Loucy (cell line): ENCODE measurements around the gene URGCP.

Experiments used
- H2AFZ ChIP-seq: fragments of 200-600 bp; sonication (generic); 2 replicates; pipeline ENCODE4 v1.6.0; 2016; ENCODE audit warnings: antibody characterized with exemption, mild to moderate bottlenecking, low read length, moderate library complexity
- H3F3A ChIP-seq: fragments of 200-600 bp; 2 replicates; pipeline ENCODE4 v1.6.0; 2016; ENCODE audit warnings: antibody characterized with exemption, low read depth, mild to moderate bottlenecking
- H3K27me3 ChIP-seq: fragments of 200-600 bp; sonication (generic); 2 replicates; pipeline ENCODE4 v1.6.1; 2014; ENCODE audit warnings: low read length, mild to moderate bottlenecking; ENCODE audit not compliant: insufficient read depth, poor library complexity, severe bottlenecking
- H3K36me3 ChIP-seq: fragments of 200-600 bp; sonication (generic); 2 replicates; pipeline ENCODE4 v1.6.1; 2016; ENCODE audit warnings: low read length; ENCODE audit not compliant: insufficient read depth
- H3K4me1 ChIP-seq: fragments of 200-600 bp; sonication (generic); 2 replicates; pipeline ENCODE4 v1.5.1; 2014; ENCODE audit warnings: low read length, mild to moderate bottlenecking; ENCODE audit not compliant: insufficient read depth, poor library complexity, severe bottlenecking
- H3K4me2 ChIP-seq: fragments of 200-600 bp; sonication (generic); 2 replicates; pipeline ENCODE4 v1.6.0; 2014; ENCODE audit warnings: antibody characterized with exemption, low read length, low read depth, mild to moderate bottlenecking; ENCODE audit not compliant: poor library complexity, severe bottlenecking
- H3K4me3 ChIP-seq: fragments of 200-600 bp; sonication (generic); 2 replicates; pipeline ENCODE4 v1.5.1; 2014; ENCODE audit warnings: low read length, mild to moderate bottlenecking, mixed read lengths; ENCODE audit not compliant: poor library complexity, severe bottlenecking
- H3K79me2 ChIP-seq: fragments of 200-600 bp; sonication (generic); 2 replicates; pipeline ENCODE4 v1.6.1; 2014; ENCODE audit warnings: low read length; ENCODE audit not compliant: insufficient read depth
- H3K9ac ChIP-seq: fragments of 200-600 bp; sonication (generic); 2 replicates; pipeline ENCODE4 v1.6.0; 2014; ENCODE audit warnings: mild to moderate bottlenecking, low read depth, low read length, moderate library complexity; ENCODE audit not compliant: poor library complexity, severe bottlenecking
- H3K9me2 ChIP-seq: fragments of 200-600 bp; sonication (generic); replicated peaks from 2 replicates; pipeline ENCODE4 v1.6.1; 2016; ENCODE audit warnings: low read depth, low read length, mixed read lengths
- H3K9me3 ChIP-seq: fragments of 200-600 bp; sonication (generic); 2 replicates; pipeline ENCODE4 v1.6.1; 2014; ENCODE audit warnings: mild to moderate bottlenecking, antibody characterized with exemption, low read length, low read depth; ENCODE audit not compliant: insufficient read depth
- H4K20me1 ChIP-seq: fragments of 200-600 bp; sonication (generic); 2 replicates; pipeline ENCODE4 v1.6.0; 2014; ENCODE audit warnings: antibody characterized with exemption, low read length, mild to moderate bottlenecking; ENCODE audit not compliant: insufficient read depth, poor library complexity, severe bottlenecking
- EZH2phosphoT487 ChIP-seq: fragments of 200-600 bp; IDR thresholded peaks from 2 replicates; pipeline ENCODE4 v1.6.1; 2018; ENCODE audit warnings: antibody characterized with exemption, mild to moderate bottlenecking, moderate library complexity, borderline replicate concordance
- TF ChIP-seq, protein P1 (sequence below): fragments of 200-600 bp; sonication (generic); conservative IDR thresholded peaks from 2 replicates; pipeline ENCODE4 v1.5.1; 2014; ENCODE audit warnings: mild to moderate bottlenecking, antibody characterized with exemption, low read length

Gene URGCP

DNA sequence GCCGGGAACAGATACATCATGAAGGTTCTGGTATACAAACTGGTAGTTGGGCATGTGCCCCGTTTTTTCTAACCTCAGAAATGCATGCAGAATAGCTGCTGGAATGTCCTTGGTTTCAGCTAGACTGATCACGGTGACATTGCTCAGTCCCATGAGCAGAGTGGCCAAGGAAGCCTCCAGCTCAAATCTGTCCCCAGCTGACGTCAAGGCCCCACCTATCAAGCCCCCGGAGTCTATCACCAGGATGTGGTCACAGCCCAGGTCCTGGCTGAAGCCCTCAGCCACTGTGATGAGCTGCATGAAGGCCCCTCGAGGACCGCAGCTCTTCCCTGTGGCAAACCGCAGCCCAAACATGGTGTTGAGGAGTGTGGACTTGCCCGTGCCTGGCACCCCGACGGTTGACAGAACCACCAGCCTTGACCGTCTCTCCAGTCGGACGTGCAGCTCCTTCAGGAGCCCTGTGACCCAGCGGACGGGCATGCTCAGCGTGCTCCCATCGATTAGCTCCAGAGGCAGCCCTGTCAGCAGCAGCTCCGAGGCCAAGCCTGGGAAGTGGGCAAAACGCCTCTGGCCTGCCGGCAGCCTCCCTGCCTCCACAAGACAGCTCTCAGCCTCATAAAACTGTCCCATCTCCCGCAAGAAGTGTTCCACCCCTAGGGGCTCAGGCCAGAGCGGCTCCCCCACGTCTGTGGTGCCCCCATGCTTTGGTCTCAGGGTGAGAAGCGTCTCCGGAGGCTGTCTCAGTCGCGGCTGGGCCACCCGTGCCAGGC is 29.2 kb downstream of the URGCP start:
- Histone ChIP-seq H3K4me1 (no peaks in the 10 kb centered on the region), H3K4me2 (no peak overlapping the region), H3K9me3 (no peaks in the 10 kb centered on the region), H3K9ac (no peak overlapping the region), H3K36me3 (peaks cover 58% of the 10 kb centered on the region; the same call in 1 of the 2 replicates), H4K20me1 (no peaks in the 10 kb centered on the region), H2AFZ (no peak overlapping the region), H3K27me3 (no peaks in the 10 kb centered on the region), H3K9me2 (no peaks in the 10 kb centered on the region), H3K79me2 (no peaks in the 10 kb centered on the region), H3K4me3 (no peak overlapping the region), H3F3A (no peaks in the 10 kb centered on the region)
- TF ChIP-seq, protein P1, sequence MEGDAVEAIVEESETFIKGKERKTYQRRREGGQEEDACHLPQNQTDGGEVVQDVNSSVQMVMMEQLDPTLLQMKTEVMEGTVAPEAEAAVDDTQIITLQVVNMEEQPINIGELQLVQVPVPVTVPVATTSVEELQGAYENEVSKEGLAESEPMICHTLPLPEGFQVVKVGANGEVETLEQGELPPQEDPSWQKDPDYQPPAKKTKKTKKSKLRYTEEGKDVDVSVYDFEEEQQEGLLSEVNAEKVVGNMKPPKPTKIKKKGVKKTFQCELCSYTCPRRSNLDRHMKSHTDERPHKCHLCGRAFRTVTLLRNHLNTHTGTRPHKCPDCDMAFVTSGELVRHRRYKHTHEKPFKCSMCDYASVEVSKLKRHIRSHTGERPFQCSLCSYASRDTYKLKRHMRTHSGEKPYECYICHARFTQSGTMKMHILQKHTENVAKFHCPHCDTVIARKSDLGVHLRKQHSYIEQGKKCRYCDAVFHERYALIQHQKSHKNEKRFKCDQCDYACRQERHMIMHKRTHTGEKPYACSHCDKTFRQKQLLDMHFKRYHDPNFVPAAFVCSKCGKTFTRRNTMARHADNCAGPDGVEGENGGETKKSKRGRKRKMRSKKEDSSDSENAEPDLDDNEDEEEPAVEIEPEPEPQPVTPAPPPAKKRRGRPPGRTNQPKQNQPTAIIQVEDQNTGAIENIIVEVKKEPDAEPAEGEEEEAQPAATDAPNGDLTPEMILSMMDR = no peak
- TF ChIP-seq EZH2phosphoT487 = no peak

DNA sequence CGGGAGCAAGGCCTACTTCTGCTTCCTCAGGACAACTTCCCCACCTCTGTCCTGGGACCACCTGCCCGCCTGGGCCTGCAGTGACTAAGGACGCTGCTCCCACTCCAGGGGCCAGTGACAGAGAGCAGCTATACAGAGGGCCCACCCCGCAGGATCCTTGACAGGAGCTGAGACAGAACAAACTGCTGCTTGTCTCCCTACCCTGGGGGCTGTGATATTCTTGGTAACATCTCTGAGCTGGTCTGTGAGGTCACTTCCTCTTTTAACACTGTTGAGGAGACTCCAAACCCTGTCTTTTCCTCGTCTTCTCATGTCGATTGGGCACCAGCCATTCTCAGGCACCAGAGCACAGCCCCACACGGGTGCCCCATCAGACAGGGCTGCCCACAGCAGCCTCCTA is 30.2 kb downstream of the URGCP start:
- Histone ChIP-seq H3K36me3 (peaks cover 52% of the 10 kb centered on the region; the same call in 1 of the 2 replicates), H3K4me3 (no peak overlapping the region), H3K4me1 (no peaks in the 10 kb centered on the region), H3K79me2 (no peaks in the 10 kb centered on the region), H4K20me1 (no peaks in the 10 kb centered on the region), H3K9me2 (no peaks in the 10 kb centered on the region), H3K9ac (no peak overlapping the region), H3K9me3 (no peaks in the 10 kb centered on the region), H2AFZ (no peak overlapping the region), H3K27me3 (no peaks in the 10 kb centered on the region), H3K4me2 (no peak overlapping the region), H3F3A (no peaks in the 10 kb centered on the region)
- no peak for TF ChIP-seq EZH2phosphoT487
- TF ChIP-seq, protein P1 = no peak

DNA sequence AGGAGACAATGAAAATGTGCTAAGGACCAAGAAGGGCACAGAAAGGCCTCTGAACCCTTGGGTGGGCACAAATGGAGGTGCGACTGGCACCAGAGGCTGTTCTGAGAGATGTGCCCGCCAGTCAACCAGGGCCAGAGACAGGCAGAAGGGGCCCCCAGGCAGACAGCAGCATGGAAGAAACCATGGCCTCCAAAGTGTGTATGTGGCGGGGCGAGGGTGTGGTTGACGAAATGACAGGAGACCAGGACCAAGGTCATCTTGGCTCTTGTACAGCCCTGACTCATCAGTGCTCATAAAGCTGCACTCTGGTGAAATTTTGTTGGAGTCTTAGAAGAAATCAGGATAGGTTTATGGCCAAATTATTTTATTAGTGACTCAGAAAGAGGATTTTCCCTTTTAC is 33.1 kb downstream of the URGCP start:
- no peak for TF ChIP-seq EZH2phosphoT487
- TF ChIP-seq, protein P1 = no peak
- Histone ChIP-seq H3K27me3 (no peaks in the 10 kb centered on the region), H3K4me2 (no peak overlapping the region), H3K4me3 (no peak overlapping the region), H3K9me3 (no peaks in the 10 kb centered on the region), H3K79me2 (peaks cover 2% of the 10 kb centered on the region; the same call in 1 of the 2 replicates), H3K9me2 (no peaks in the 10 kb centered on the region), H2AFZ (no peak overlapping the region), H4K20me1 (no peaks in the 10 kb centered on the region), H3K36me3 (peaks cover 26% of the 10 kb centered on the region; the same call in 1 of the 2 replicates), H3K4me1 (peaks cover 11% of the 10 kb centered on the region), H3F3A (no peaks in the 10 kb centered on the region), H3K9ac (no peak overlapping the region)
